Smooth muscle cell of the brain vasculature (primary cell): ENCODE data around the gene ZNF335.
"Not testable (repeated sequence)": the region's sequence is repeated elsewhere in the genome, so short reads cannot be mapped to it uniquely, and the experiment has no call there.

Experiments
- DNase-seq: peaks from one replicate; pipeline ENCODE4 v3.0.0-alpha.2; 2012; ENCODE audit warnings: low read depth, low spot score

The ZNF335 gene

DNA sequence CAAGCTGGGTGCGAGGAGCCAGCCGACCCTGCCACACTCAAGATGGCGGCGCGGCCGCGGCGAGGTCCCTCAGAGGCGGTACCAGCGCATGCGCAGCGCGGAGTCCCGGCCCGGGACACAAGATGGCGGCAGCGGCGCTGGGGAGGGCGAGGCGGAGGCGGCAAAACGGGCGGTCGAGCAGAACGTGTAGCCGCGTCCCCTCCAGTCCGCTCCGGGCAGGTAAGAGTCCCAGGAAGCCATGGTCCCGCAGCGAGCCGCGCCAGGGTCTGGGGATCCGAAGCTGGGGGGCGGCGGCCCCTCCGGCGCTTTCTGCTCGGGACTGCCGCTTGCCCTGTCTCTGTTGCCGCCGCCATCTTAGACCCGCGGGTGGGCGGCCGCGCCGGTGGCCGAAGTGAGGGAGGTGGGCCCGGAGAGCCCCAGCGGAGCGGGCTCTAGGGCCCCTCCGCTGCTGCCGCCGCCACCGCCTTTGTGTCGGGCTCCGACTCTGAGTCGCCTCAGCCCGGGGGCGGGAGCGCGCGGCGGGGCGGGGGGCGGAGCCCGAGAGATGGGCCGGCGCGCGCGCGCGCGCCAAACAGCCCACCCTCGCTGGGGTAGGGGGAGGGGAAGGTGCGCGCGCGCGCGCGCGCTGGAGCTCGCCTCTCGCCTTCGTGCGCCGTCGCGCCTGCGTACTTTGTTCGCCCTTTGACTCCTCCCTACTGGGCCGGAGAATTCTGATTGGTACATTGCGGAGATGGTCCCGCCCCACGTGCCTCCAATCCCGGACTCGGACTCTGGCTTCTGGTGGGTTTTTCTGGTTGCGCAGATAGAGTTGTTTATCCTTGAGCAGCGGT is 37.2 kb downstream of the ZNF335 start, which contains the start of gene PCIF1:
Gene PCIF1 (plus strand): TSS at position 98 of the 830 bp plus-strand sequence. CDS start 4,317 bp downstream, outside the sequence.
- DNase-seq: peak; percentile 95

GRCh38 chr20:45934046-45934585 is 37.9 kb downstream of the ZNF335 start:
- no peak for DNase-seq

DNA sequence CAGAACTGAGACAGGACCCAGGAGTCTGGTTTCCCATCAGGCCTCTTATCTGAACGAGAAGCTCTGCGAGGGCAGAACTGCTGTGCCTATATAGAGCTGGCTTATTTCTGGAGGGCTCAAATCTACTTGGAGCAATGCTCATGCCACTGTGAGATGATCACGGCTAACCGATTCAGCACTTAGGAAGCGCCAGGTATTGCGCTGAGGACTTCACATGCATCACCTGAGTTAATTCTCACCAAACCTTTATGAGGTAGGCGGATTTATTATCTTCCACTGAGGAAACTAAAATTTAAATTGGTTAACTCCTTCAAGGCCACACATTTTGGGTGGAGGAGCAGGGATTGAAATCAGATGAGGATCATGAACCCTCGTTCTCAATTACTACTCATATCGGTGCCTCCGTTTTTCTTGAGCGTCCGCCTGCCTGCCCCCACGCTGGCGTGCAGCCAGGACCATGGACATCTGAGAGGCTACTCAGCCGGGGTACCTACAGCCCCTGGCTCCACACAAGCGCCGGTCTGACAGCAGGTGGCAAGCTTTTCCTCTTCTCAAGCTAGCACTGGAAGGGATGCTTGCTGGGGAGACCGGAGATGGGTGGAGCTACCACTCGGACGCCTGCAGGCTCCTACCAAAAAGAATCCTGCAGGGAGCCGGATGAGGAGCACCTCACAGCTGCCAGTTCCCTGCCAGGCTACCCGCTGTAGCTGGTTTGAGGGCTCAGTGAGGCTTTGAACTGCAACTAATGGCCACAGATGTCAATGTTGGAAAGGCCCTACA is 38.5 kb downstream of the ZNF335 start:
- DNase-seq: peak; percentile 79

- DNase-seq: not testable (repeated sequence)
These were observed 40.3 kb downstream of the ZNF335 start for GRCh38 chr20:45931680-45932079.

DNA sequence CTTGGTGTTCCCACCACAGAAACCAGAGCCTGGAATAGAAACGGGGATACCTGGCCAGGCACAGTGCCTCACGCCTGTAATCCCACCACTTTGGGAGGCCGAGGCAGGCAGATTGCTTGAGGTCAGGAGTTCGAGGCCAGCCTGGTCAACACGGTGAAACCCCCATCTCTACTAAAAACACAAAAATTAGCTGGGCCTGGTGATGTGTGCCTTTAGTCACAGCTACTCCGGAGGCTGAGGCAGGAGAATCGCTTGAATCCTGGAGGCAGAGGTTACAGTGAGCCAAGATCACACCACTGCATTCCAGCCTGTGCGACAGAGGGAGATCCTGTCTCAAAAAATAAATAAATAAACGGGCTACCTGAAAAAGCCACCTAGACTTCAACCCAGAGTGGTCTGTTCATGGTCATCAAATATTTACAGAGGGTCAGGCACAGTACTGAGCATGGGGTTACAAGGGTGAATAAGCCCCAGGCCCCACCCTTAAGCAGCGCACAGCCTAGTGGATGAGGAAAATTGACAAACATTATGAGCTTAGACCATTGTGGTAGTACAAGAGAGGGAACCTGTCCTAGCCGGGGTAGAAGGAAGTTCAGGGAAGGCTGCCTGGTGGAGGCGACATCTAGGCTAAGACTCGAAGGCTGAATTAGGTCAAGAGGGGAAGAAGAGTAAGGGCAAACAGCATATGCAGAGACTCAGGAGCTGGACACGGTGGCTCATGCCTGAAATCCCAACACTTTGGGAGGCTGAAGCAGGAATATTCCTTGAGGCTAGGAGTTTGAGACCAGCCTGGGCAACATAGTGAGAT is 44.7 kb downstream of the ZNF335 start:
- DNase-seq: no peak

DNA sequence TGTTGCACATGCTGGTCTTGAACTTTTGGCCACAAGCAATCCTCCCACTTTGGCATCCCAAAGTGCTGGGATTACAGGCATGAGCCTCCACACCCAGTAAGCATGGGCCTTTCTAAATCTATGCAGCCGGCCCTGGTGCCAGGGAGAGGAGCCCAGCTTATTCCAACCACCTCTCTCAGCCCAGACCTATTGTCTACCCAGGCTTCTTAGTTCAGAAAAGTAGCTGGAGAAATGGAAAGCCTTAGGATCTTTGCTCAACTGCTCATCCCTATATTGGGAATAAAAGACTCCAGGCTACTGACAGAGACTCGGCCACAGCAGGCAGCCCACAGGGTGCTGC is 45.3 kb downstream of the ZNF335 start:
- no peak for DNase-seq

DNA sequence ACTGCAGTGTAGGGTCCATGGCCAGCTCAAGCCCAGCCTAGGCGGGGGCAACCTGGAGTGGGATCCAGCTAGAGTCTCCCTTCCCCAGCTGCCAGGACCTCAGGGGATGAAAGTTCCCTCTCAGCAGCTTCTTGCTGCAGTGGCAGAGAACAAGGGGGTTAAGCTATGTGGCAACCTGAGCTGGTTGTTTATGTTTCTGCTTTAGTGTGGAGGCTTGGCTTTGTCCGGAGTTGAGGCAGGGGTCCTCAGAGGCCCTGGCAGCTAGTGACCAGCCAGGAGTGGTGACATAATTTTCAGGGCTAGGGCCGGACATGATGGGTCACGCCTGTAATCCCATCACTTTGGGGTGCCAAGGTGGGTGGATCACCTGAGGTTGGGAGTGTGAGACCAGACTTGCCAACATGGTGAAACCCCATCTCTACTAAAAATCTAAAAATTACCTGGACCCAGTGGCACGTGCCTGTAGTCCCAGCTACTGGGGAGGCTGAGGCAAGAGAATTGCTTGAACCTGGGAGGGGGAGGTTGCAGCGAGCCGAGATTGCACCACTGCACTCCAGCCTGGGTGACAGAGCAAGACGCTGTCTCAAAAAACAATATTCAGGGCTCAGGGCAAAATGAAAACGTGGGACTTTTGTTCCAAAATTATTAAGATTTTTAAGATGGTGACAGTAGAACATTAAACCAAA is 46.0 kb downstream of the ZNF335 start:
- DNase-seq: no peak

DNA sequence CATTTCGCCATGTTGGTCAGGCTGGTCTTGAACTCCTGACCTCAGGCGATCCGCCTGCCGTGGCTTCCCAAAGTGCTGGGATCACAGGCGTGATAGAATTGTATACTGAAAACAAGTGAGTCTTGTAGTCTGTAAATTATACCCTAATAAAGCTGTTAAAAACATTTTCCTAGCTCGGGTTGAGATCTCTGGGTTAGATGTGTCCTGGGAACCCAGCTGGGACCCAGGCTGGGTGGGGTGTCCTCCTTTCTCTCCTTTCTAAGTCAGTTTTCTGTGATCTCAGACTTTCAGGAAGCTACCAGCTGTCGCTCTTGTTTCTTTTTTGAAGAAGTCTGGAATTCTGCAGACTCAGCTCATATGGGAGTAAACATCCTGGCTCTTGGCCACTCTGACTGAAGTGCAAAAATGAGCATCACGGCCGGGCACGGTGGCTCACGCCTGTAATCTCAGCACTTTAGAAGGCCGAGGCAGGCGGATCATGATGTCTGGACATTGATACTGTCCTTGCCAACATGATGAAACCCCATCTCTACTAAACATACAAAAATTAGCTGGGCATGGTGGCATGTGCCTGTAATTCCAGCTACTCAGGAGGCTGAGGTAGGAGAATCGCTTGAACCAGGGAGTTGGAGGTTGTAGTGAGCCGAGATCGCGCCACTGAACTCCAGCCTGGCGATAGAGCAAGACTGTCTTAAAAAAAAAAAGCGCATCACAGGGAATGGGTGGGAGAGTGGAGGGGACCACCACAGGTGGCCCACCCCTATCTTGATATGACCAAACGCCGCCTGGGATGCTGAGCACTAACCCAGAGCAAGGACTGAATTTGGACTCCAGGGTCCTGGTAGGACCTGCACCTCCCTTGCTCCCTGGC is 47.4 kb downstream of the ZNF335 start:
- DNase-seq: peak; percentile 71

GRCh38 chr20:45921337-45922189 is 50.4 kb downstream of the ZNF335 start:
- no peak for DNase-seq

GRCh38 chr20:45920462-45921336 is 51.3 kb downstream of the ZNF335 start:
- no peak for DNase-seq

GRCh38 chr20:45919542-45920399 is 52.2 kb downstream of the ZNF335 start:
- DNase-seq: peak; percentile 91

DNA sequence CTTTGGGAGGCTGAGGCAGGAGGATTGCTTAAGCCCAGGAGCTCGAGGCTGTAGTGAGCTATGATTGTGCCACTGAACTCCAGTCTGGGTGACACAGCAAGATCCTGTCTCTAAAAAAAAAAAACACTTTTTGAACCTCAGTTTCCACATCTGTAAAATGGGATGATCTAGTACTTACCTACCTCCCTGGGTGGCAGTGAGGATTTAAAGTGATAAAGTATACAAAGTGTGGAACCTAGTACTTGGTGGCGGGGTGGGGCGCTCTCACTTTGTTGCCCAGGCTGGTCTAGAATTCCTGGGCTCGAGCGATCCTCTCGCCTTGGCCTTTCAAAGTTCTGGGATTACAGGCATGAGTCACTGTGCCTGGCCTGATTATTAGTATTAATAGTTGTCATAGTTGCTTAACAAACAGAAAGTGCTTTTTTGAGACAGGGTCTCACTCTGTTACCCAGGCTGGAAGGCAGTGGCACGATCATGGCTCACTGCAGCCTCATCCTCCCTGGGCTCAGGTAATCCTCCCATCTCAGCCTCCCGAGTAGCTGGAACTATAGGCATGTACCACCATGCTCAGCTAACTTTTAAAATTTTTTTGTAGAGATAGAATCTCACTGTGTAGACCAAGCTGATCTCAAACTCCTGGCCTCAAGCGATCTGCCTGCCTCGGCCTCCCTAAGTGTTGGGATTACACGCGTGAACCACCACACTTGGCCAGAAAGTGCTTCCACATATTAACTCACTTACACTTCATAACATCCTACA is 53.0 kb downstream of the ZNF335 start:
- no peak for DNase-seq

- no peak for DNase-seq
These were observed 53.7 kb downstream of the ZNF335 start for GRCh38 chr20:45918182-45918737.

DNA sequence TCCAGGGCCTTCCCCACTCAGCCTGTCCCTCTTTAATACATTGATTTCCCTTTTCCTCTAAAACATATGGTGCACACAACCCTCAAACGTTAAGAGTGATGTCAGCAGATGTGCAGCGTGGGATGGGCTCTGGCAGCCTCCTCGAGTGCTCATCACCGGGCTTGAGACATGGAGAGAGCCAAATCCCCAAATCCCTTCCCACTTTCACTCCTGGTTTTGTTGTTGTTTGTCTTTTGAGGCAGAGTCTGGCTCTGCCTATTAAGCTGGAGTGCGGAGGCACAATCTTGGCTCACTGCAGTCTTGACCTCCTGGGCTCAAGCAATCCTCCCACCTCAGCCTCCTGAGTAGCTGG is 54.2 kb downstream of the ZNF335 start:
- no peak for DNase-seq

DNA sequence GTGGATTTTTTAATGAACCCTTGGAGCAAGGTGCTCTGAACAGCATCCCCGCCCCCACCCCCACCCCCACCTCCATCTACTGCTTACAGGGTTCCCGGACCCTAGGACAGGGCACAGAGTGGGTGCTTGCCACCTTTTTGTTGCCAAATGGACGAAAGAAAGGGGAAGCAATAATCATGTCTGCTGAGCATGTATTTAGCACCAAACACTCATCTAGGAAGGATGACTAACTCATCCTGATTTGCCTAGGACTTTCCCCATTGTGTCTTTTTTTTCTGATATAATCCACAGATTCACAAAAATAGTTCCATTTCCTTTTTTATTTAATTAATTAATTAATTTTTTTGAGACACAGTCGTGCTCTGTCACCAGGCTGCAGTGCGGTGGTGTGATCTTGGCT is 58.9 kb downstream of the ZNF335 start:
- DNase-seq: no peak

DNA sequence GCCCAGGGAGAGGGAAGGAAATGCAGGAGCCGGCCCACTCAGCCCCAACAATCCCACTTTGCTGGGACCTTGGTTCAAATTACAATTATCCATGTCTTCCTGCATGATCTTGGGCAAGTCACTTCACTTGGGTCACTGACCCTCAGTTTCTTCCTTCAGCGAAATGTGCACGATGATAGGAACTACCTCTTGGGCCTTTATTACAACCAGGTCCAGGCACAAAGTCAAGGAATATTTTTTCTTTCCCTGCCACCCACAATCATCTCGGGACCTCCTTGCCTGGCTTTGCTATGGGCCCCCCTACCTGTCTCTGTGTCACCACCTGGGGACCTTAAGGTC is 59.7 kb downstream of the ZNF335 start:
- DNase-seq: no peak
